ENCODE measurements around the gene SMIM44.

The SMIM44 gene

GRCh38 chr19:3517638-3518037 is 34.4 kb upstream of the SMIM44 start:
- no peak for DNase-seq (ENCODE audit: low read depth)
- no peak for TF ChIP-seq CTCF (IDR thresholded peaks at IDR 0.05; ENCODE audit: control insufficient read depth, extremely low read depth, insufficient read depth)
- no peak overlapping the region for H3K4me3 ChIP-seq (ENCODE audit: low read depth, low read length)

GRCh38 chr19:3516675-3517207 is 33.5 kb upstream of the SMIM44 start:
- no peak for TF ChIP-seq CTCF (IDR thresholded peaks at IDR 0.05; ENCODE audit: control insufficient read depth, extremely low read depth, insufficient read depth)
- DNase-seq (ENCODE audit: low read depth), result peak; percentile 28
- no peak overlapping the region for H3K4me3 ChIP-seq (ENCODE audit: low read depth, low read length)

DNA sequence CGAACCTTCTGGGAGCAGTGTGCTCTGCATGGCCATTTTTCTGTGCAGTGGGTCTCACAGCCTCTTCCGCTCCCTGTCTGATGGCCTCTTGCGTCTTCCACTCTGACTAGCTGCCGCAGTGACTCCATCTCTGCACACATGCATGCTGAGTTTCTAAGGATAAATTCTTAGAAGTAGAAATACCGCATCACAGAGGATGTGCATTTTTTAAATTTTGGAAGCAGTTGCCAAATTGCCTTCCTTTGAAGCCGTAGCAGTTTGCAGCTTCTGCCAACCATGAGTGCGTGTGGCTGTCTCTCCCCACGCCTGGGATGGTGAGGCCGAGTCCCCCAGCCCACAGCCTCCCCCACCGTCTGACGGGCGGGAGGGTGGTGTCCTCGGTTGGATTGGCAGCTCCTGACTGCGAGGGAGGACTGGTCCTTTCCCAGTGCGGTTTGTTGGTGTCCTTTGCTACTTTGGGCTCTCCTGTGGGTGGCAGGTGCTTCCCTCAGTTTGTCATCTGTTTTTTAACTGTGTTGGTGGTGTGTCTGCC is 32.7 kb upstream of the SMIM44 start:
- H3K4me3 ChIP-seq (ENCODE audit: low read depth, low read length), result no peak overlapping the region
- no peak for TF ChIP-seq CTCF (IDR thresholded peaks at IDR 0.05; ENCODE audit: control insufficient read depth, extremely low read depth, insufficient read depth)
- no peak for DNase-seq (ENCODE audit: low read depth)

- no peak for TF ChIP-seq CTCF (IDR thresholded peaks at IDR 0.05; ENCODE audit: control insufficient read depth, extremely low read depth, insufficient read depth)
- no peak for DNase-seq (ENCODE audit: low read depth)
- no peak overlapping the region for H3K4me3 ChIP-seq (ENCODE audit: low read depth, low read length)
These were observed 31.7 kb upstream of the SMIM44 start for GRCh38 chr19:3514930-3515329.

DNA sequence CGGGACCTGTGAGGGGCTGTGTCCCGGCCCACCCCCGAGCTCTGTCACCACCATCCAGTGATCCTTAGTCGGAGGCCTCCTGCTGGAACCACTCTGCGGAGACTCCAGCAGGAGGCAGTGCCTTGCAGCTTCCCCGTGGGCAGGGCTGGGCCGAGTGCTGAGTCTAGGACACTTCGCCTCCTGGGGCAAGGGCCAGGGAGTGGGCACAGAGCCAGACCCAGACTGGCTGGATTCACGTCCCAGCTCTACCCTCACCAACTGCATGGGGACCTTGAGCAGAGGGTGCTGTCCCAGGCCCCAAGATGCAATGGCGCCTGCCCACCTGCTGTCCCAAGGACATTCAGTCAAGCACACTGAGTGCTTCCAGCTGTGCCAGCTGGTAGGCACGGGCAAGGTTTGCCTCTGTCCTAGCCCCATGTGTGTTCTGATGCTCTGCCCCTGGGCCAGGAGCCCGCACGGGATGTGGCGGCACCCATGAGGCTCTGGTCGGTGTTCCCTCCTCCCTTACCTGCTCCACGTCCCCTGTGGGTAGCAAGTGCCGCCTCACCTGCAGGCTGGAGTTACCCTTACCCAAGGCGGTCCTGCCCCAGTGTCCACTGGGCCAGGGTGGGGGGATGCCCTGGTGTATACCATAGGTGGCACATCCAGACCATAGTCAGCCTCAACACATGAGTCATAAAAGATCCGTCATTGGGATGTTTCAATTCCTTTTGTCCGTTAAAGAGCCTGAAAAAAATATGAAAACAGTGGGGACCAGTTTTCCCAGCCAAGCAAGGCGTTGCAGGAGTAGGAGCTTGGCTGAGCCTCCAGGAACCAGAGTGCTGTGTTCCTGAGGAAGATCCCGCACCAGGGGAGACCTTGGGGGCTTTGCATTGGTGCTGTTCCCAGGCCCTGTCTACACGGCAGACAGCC is 30.2 kb upstream of the SMIM44 start:
- H3K4me3 ChIP-seq (ENCODE audit: low read depth, low read length), result no peak overlapping the region
- TF ChIP-seq CTCF (IDR thresholded peaks at IDR 0.05; ENCODE audit: control insufficient read depth, extremely low read depth, insufficient read depth), result no peak
- no peak for DNase-seq (ENCODE audit: low read depth)

DNA sequence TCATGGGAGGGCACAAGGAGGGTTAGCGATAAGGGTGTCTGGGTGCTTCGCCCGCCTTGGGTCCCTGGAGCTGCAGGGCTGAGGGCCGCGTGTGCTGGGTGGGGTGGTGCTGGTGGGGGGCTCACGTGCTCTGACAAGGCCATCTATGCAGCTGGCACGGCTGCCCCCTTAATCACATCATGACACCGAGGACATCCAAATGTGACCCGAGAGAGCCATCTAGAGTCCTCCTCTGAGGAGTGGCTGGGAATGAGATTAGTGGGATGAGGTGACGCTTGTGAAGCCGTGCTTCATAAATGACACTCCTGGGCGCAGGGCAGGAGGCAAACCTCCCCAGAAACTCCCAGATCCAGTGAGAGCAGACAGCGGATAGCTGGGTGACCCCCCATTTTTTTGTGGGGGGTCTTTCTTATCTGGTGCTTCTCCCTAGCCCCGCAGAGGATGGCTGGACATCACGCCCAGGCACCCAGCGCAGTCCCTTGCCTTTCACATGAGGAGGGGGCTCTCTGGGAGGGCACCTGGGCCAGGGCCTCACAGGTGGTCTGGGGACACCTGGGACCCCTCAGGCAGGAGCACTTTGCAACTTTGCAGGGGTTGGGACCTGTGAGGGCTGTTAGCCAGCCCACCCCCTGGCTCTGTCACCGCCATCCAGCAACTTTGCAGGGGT is 29.5 kb upstream of the SMIM44 start:
- H3K4me3 ChIP-seq (ENCODE audit: low read depth, low read length), result no peak overlapping the region
- no peak for DNase-seq (ENCODE audit: low read depth)
- no peak for TF ChIP-seq CTCF (IDR thresholded peaks at IDR 0.05; ENCODE audit: control insufficient read depth, extremely low read depth, insufficient read depth)
